GM18505 (cell line): ENCODE data around the gene RNMT.
"Not testable (repeated sequence)": the region's sequence is repeated elsewhere in the genome, so short reads cannot be mapped to it uniquely, and the experiment has no call there.

Experiments used
- ATAC-seq: cut with Tn5 transposase; IDR thresholded peaks from one replicate; pipeline ENCODE4 v1.9.1; 2021; ENCODE audit not compliant: unreplicated experiment
- POLR2A ChIP-seq: IDR thresholded peaks from 4 replicates; pipeline ENCODE4 v1.6.1; 2011; ENCODE audit warnings: borderline replicate concordance; ENCODE audit not compliant: insufficient read depth, insufficient read length; ENCODE audit errors: extremely low read depth

Gene RNMT

DNA sequence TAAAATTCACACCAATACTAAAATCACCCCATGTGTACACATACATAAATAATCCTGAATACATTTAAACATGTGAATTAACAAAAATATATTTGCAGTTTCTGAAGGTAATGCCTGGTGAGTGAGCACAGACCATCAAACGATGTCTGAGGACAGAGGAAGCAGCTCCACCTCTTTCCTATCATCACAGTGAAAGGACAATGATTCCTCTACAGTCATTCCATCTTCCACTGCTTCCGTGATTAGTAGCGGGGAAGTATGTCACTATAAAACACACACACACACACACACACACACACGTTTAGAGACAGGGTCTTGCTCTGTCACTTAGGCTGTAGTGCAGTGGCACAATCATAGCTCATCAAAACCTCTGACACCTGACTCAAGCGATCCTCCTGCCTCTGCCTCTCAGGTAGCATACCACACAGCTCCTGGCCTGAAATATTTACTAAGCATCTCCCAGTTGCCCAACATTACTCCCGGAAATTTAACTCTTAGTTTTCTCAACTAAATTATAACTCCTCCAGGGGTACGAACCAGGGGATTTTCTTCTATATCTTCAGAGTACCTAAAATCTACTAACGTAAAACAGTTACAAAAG is 12.9 kb upstream of the RNMT start:
- ATAC-seq: no peak
- no peak for TF ChIP-seq POLR2A

DNA sequence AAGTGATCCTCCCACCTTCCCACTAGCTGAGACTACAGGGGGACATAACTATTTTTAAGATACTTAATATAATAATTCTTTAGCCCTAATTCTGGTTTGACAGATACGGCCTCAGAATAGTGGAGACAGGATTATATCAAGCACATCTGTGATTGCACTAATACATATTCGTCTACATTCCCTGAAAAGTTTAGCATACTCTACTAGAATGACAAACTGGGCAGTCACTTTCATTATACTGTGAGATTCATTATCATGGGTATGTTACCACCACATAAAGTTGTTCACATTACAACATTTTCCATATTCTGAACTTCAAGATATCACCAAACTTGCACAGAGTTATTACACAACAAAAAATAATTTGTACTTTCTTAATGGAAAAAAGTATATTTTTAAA is 11.1 kb upstream of the RNMT start:
- no peak for TF ChIP-seq POLR2A
- ATAC-seq: no peak

DNA sequence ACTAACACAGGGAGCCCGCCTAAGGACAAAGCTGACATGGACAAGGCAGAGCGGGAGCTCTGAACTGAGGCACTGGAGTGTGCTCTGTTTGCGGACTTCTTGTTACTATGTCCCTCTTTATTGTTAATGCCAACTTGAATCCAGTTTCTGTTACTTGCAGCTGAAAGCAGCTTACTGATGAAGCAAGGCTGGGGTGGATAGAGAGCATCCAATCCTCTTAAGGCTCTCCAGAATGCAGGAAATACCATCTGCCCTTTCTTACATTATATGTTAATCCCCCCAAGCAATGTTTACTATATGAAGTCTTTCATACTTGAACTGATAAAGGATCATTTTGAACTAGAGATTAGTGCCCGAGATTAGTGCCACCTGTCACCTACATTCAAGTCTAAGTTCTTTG is 9.6 kb upstream of the RNMT start:
- no peak for ATAC-seq
- no peak for TF ChIP-seq POLR2A

DNA sequence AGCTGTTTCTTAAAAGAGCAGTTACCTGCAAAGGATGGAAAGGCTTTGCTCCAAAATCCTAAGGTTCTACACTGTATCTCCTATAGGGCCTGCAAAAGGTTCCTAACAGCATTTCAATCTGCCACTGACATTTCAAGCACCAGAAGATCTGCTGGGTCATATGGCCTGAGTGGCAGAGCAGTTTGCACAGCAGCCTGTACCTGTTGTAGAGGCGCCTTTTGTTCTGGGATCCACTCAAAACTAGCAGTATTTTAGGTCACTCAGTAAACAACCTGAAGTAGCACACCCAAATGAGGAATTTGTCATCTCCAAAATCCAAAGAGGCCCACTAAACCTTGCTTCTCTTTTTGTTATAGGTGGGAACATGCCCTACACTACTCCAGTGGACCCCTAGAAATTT is 6.3 kb upstream of the RNMT start:
- ATAC-seq: no peak
- TF ChIP-seq POLR2A: no peak

DNA sequence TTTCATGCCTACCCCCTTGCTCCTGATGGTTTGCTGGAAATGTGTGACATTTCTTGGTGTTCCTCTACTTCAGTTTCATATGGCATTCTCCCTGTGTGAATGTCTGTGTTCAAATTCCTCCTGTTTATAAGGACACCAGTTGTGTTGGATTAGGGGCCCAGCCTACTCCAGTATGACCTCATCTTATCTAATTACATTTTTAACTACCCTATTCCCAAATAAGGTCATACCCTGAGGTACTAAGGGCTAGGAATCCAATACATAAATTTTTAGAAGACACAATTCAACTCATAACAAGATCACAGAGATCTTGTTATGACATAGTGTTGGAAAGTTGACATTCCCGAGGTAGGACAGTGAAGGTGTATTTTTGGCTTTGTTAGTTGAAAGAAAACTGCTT is 5.6 kb upstream of the RNMT start:
- no peak for TF ChIP-seq POLR2A
- ATAC-seq: no peak

DNA sequence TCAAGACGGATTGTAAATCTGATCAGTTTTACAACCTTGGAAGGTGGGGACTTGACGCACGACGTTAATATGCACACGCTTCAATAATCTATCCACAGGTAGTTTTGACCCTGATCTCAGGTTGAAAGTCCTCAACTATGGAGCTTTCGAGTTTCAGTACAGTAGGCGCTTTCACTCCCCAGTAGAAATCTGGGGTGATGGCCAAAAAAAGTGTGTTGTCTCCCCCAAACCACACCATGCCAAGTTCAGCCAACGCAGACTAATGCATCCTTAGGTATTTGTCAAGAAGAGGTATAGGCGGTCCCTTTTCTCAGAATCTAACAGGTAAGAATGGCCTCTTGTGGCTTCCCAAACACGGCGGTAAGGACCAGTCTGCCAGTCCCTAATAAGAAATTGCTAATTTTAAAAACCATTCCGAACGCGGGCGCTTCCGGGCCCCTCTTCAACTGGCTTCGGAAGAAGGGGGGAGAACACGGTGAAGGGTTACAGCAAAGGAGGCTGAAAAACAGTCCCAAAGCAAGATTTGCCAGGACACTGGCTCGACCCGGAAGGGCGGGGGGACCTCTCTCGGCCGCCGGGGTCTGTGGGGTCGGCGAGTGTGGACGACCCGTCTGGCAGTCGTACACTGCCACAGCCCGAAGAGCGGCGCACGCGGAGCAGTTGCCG is 774 bp upstream of the RNMT start:
- TF ChIP-seq POLR2A: no peak
- ATAC-seq: no peak

DNA sequence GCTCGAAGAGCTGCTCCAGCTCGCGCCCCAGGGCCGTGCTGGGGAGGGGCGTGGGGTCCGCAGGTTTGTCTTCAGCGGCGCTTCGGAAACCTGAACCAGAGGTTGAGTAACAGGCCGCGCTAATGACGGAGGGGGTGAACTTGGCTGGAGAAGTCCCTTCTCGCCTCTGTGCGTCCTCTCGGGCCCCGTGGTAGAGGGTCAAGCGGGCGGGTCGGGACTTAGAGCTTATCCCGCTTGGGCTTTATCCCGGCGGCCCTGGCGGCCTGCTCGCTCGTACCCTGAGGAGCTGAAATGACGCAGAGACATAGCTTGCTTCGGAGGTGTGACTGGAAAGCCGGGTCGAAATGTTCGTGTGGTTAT is 479 bp downstream of the RNMT start:
- ATAC-seq: peak; percentile 22
- TF ChIP-seq POLR2A: no peak

DNA sequence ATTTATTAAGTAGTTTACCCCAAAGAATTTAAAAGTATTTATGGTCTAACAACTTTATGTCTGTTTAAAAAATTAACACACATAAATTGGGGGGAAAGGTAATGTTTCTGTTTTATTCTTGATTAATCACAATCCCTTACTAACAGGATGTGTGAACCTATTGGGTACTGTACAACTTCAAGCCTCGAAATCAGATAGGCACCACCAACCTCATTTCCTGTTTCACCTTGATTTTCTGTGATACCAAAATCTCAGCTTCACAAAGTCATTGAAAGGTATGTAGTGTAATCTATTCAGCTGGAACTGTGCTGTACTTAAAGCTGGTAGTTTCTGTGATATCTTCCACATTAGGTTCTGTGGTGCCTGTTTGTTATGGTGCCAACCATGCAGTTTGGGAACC is 4.0 kb downstream of the RNMT start:
- ATAC-seq: no peak
- TF ChIP-seq POLR2A: no peak

DNA sequence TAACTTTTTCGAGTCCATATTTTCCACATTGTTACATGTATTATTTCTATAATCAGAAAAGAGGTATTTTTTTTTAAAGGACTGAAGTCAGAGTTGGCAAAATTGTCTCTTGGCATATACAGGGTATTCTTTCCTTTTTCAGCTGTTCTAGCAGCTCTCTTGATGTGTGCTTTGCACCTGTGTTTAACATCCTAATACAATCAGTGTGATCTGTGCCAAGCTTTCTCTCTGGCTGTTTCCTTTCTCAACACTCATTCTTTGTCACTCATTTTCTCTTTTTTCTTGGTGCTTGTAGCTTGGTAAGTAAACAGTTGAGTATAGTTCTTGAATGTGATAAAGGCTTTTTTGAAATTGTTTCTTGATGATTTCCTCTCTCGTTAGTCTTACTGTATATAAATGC is 9.2 kb downstream of the RNMT start:
- no peak for TF ChIP-seq POLR2A
- no peak for ATAC-seq

DNA sequence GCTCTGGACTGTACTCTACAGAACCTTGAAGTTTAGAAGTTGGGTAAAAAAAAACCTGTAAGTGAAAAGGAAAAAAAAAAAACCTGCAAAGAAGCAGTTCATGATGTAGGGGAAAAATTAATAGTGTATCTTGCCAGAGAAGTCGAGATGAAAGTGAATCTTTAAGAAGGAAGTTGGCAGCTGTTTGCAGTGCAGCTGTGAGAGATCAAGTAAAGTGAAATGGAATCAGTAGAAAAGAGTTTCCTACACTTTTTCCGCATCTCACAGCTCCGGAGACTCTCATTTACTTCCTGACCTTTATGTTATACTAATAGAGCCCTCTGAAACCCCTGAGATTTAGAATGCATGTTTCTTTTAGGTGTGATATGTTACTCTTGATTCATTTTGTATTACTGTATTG is 19.2 kb downstream of the RNMT start:
- ATAC-seq: no peak
- TF ChIP-seq POLR2A: no peak

DNA sequence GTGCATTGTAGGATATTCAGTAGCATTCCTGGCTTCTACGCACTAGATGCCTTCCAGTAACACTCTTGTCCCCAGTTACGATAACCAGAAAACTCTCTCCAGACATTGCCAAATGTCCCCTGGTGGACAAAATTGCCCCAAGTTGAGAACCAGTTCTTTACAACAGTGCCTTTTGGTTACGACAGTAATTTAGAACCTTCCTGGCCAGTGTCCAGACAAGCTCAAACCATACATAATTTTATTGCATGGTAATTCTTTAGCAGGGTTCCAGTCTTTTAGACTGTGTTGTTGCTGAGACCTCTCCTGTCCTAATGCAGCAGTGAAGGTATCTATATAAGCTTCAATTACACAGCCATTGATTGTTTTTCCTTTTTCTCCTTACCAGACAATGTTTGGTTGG is 20.2 kb downstream of the RNMT start:
- no peak for ATAC-seq
- TF ChIP-seq POLR2A: no peak

DNA sequence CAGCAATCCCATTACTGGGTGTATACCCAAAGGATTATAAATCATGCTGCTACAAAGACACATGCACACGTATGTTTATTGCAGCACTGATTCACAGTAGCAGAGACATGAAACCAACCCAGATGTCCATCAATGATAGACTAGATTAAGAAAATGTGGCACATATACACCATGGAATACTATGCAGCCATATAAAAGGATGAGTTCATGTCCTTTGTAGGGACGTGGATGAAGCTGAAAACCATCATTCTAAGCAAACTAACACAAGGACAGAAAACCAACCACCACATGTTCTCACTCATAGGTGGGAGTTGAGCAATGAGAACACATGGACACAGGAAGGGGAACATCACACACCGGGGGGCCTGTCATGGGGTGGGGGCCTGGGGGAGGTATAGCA is 25.1 kb downstream of the RNMT start:
- not testable (repeated sequence) for ATAC-seq

DNA sequence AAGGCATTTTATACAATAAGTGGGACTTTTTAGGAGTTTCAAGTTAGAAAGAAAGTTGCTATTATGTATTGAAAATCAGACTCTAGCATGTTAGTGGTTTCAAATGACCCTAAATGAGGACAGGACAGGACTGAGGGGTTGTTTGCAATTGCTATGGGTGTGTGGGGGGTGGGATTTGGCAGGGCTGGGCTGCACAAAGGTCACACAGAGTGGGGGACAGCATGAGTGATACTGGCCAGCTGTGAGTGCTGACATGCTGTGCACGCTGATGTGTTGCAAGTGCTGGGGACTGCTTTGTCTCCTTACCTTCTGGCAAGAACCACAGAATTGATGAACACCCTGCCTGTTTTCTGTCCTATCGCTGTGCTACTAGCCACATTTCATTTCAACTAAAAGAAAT is 29.8 kb downstream of the RNMT start:
- no peak for ATAC-seq

DNA sequence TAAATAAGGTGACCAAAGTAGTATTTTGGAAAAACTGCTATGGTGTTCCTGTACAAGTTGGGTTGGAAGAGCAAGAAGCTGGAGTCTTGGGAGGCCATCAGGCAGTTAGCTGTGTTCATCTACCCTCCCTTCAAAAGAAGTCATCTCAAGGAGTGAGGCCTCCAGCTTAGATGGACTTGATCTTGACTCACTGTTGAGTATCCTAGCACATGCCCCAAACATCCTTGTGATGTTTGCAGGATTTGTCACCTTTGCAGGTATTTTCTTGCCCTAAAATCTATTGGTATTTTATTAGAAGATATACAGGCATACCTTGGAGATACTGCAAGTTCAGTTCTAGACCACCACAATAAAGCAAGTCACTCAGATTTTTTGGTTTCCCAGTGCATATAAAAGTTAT is 30.2 kb downstream of the RNMT start:
- ATAC-seq: no peak
- no peak for TF ChIP-seq POLR2A

More for the DNA sequence above, 29.8 kb downstream of the RNMT start:
- no peak for TF ChIP-seq POLR2A

DNA sequence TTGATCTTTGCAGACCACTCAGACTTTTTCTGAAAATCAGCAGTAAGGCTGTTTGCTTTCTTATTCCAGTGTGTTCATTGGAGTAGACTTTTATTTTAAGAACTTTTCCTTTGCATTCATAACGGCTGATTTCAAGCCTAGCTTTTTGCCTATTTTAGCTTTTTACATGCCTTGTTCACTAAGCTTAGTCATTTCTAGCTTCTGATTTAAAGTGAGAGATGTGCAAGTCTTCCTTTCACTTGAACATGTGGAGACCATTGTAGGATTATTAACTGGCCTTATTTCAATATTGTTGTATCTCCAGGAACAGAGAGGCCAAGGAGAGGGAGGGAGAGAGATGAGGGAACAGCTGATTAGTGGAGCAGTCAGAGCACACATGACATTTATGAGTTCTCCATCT is 32.1 kb downstream of the RNMT start:
- TF ChIP-seq POLR2A: no peak
- ATAC-seq: no peak
